H1 (cell line): ENCODE results near the gene TM4SF18. TPM values are rescaled to one million over a fixed set of nuclear protein-coding genes. Genes with fewer than 3 reads are reported as not detected.

ENCODE experiments used
- CTCF ChIA-PET: fragments of 300-600 bp; sonication (Branson Sonifier 250); formaldehyde crosslinking; loops from one replicate; lab custom pipeline; 2021; ENCODE audit not compliant: partially characterized antibody; lab: Charles Lee
- POLR2A ChIA-PET: fragments of 300-600 bp; sonication (Branson Sonifier 250); formaldehyde crosslinking; loops from one replicate; lab custom pipeline; 2021; ENCODE audit warnings: inconsistent platforms; ENCODE audit not compliant: partially characterized antibody; lab: Charles Lee
- DNase-seq, 2 experiments: peaks; one replicate each; pipeline versions ENCODE4 v3.0.0 to v3.0.0-alpha.2; 2010 to 2022; ENCODE audit warnings: low spot score in 2 of 2, low read depth in 1 of 2, mixed read lengths in 1 of 2
- FAIRE-seq: peaks from 2 replicates; lab custom pipeline; 2011; peaks lifted over from hg19 to GRCh38; lab: Jason Lieb, UNC
- H2AFZ ChIP-seq: 2 replicates; pipeline ENCODE4 v1.8.1; 2012; ENCODE audit warnings: low read length, inconsistent platforms
- H2AK5ac ChIP-seq: 2 replicates; pipeline ENCODE4 v1.6.1; 2013; ENCODE audit warnings: low read depth, low read length
- H2BK120ac ChIP-seq: replicated peaks from 2 replicates; pipeline ENCODE3; 2013; ENCODE audit warnings: low read depth, low read length, inconsistent platforms
- H2BK12ac ChIP-seq: 2 replicates; pipeline ENCODE4 v1.6.1; 2013; ENCODE audit warnings: low read depth, low read length
- H2BK15ac ChIP-seq: 2 replicates; pipeline ENCODE4 v1.6.1; 2013; ENCODE audit warnings: low read length
- H2BK20ac ChIP-seq: 2 replicates; pipeline ENCODE4 v1.6.1; 2013; ENCODE audit warnings: low read length
- H2BK5ac ChIP-seq: 2 replicates; pipeline ENCODE4 v1.6.1; 2013; ENCODE audit warnings: low read depth, low read length
- H3K14ac ChIP-seq: 2 replicates; pipeline ENCODE4 v1.6.1; 2013; ENCODE audit warnings: inconsistent platforms; ENCODE audit not compliant: insufficient read length
- H3K18ac ChIP-seq: 2 replicates; pipeline ENCODE4 v1.6.1; 2013; ENCODE audit warnings: low read length; ENCODE audit errors: extremely low read depth
- H3K23ac ChIP-seq: 2 replicates; pipeline ENCODE4 v1.6.1; 2013; ENCODE audit warnings: inconsistent platforms; ENCODE audit not compliant: insufficient read length
- H3K23me2 ChIP-seq: 2 replicates; pipeline ENCODE4 v1.6.1; 2013; ENCODE audit warnings: low read depth, low read length
- H3K27ac ChIP-seq: 2 replicates; pipeline ENCODE4 v1.6.1; 2011; ENCODE audit warnings: low read depth, low read length, inconsistent platforms
- H3K27me3 ChIP-seq, 4 experiments: replicated peaks in 1 of 4; 1 replicate in 1 of 4; 2 replicates in 3 of 4; pipeline versions ENCODE4 v1.6.1 to v1.8.1; 2011 to 2013; ENCODE audit warnings: low read length in 3 of 4, mild to moderate bottlenecking in 3 of 4, inconsistent platforms in 2 of 4, mixed read lengths in 2 of 4, moderate library complexity in 1 of 4; ENCODE audit not compliant: control insufficient read depth in 3 of 4, insufficient read depth in 3 of 4; ENCODE audit errors: extremely low read depth in 1 of 4
- H3K36me3 ChIP-seq, 4 experiments: 2 replicates each; pipeline versions ENCODE4 v1.6.1 to v1.8.1; 2011 to 2013; ENCODE audit warnings: mild to moderate bottlenecking in 4 of 4, low read length in 3 of 4, moderate library complexity in 2 of 4, control low read depth in 1 of 4, inconsistent platforms in 1 of 4; ENCODE audit not compliant: insufficient read depth in 4 of 4, control insufficient read depth in 2 of 4
- H3K4ac ChIP-seq: replicated peaks from 2 replicates; pipeline ENCODE3; 2013; ENCODE audit warnings: low read length, low read depth, mixed read lengths, inconsistent platforms; ENCODE audit not compliant: insufficient read length
- H3K4me1 ChIP-seq, 4 experiments: replicated peaks in 1 of 4; 1 replicate in 1 of 4; 2 replicates in 3 of 4; pipeline versions ENCODE4 v1.6.1 to v1.8.1; 2011 to 2013; ENCODE audit warnings: low read length in 3 of 4, inconsistent platforms in 2 of 4, mixed read lengths in 1 of 4; ENCODE audit not compliant: insufficient read depth in 4 of 4, control insufficient read depth in 3 of 4
- H3K4me2 ChIP-seq, 2 experiments: 2 replicates each; pipeline versions ENCODE4 v1.6.1 to v1.8.1; 2011 to 2013; ENCODE audit warnings: low read depth in 2 of 2, low read length in 2 of 2, control low read depth in 1 of 2, inconsistent platforms in 1 of 2, mild to moderate bottlenecking in 1 of 2; ENCODE audit not compliant: insufficient read depth in 1 of 2
- H3K4me3 ChIP-seq, 4 experiments: fragments of 200-600, 300-600 bp in 1 of 4; sonication (generic), shearing (Covaris generic), sonication (Bioruptor Twin) in 1 of 4; 2 replicates each; pipeline versions ENCODE4 v1.5.1 to v1.8.1; 2011 to 2016; ENCODE audit warnings: low read length in 4 of 4, low read depth in 3 of 4, control low read depth in 2 of 4, inconsistent platforms in 2 of 4, mild to moderate bottlenecking in 2 of 4, mixed read lengths in 1 of 4, moderate library complexity in 1 of 4; ENCODE audit not compliant: insufficient read depth in 2 of 4; ENCODE audit errors: extremely low read depth in 1 of 4
- H3K56ac ChIP-seq: replicated peaks from 2 replicates; pipeline ENCODE3; 2013; ENCODE audit warnings: low read depth, mild to moderate bottlenecking, mixed read lengths, low read length, inconsistent platforms; ENCODE audit not compliant: insufficient read length
- H3K79me1 ChIP-seq: 2 replicates; pipeline ENCODE4 v1.6.1; 2013; ENCODE audit warnings: low read depth, low read length, control low read depth
- H3K79me2 ChIP-seq, 2 experiments: 2 replicates each; pipeline versions ENCODE4 v1.6.1 to v1.8.1; 2012 to 2013; ENCODE audit warnings: low read length in 2 of 2, mild to moderate bottlenecking in 2 of 2, inconsistent platforms in 1 of 2; ENCODE audit not compliant: insufficient read depth in 2 of 2, control insufficient read depth in 1 of 2
- H3K9ac ChIP-seq, 4 experiments: replicated peaks in 1 of 4; 1 replicate in 1 of 4; 2 replicates in 3 of 4; pipeline versions ENCODE4 v1.6.1 to v1.8.1; 2011 to 2013; ENCODE audit warnings: low read depth in 3 of 4, low read length in 3 of 4, control low read depth in 2 of 4, mild to moderate bottlenecking in 2 of 4, moderate library complexity in 2 of 4, inconsistent platforms in 1 of 4; ENCODE audit errors: extremely low read depth in 1 of 4
- H3K9me3 ChIP-seq, 2 experiments: 2 replicates each; pipeline versions ENCODE4 v1.6.1 to v1.8.1; 2012 to 2013; ENCODE audit warnings: mild to moderate bottlenecking in 2 of 2, moderate library complexity in 2 of 2, control low read depth in 1 of 2, inconsistent platforms in 1 of 2, low read depth in 1 of 2, low read length in 1 of 2, mixed read lengths in 1 of 2; ENCODE audit not compliant: insufficient read depth in 2 of 2
- H4K20me1 ChIP-seq, 2 experiments: replicated peaks in 1 of 2; 2 replicates each; pipeline versions ENCODE3 to v1.8.1; 2011 to 2013; ENCODE audit warnings: inconsistent platforms in 2 of 2, low read length in 2 of 2, mild to moderate bottlenecking in 1 of 2; ENCODE audit not compliant: insufficient read depth in 2 of 2, control insufficient read depth in 1 of 2
- H4K5ac ChIP-seq: 2 replicates; pipeline ENCODE4 v1.6.1; 2013; ENCODE audit warnings: low read length, low read depth, mixed read lengths, inconsistent platforms; ENCODE audit not compliant: insufficient read length
- H4K8ac ChIP-seq: 2 replicates; pipeline ENCODE4 v1.8.0; 2013; ENCODE audit warnings: mild to moderate bottlenecking, moderate library complexity, low read length, inconsistent platforms; ENCODE audit not compliant: insufficient read depth; ENCODE audit errors: extremely low read depth
- H4K91ac ChIP-seq: replicated peaks from 2 replicates; pipeline ENCODE3; 2013; ENCODE audit warnings: low read length, mixed read lengths, inconsistent platforms; ENCODE audit not compliant: insufficient read length
- BRCA1 ChIP-seq: IDR thresholded peaks from 2 replicates; pipeline ENCODE4 v1.6.1; 2012; ENCODE audit warnings: low read depth, low read length, improper control_type of control experiment
- CBX8 ChIP-seq: fragments of 300-800, 300-1000 bp; sonication (generic); IDR thresholded peaks from 2 replicates; pipeline ENCODE4 v1.7.1; 2016; ENCODE audit warnings: low read depth, low read length, borderline replicate concordance
- POLR2A ChIP-seq, 2 experiments: IDR thresholded peaks; 1 replicate in 1 of 2; 2 replicates in 1 of 2; pipeline ENCODE4 v1.6.1; 2011; ENCODE audit warnings: low read depth in 2 of 2, low read length in 2 of 2, mild to moderate bottlenecking in 2 of 2; ENCODE audit errors: control extremely low read depth in 1 of 2
- POLR2AphosphoS5 ChIP-seq: IDR thresholded peaks from 2 replicates; pipeline ENCODE4 v1.6.1; 2011; ENCODE audit warnings: low read depth, low read length
- SP2 ChIP-seq: IDR thresholded peaks from 2 replicates; pipeline ENCODE4 v1.6.1; 2012; ENCODE audit warnings: mild to moderate bottlenecking, low read length, inconsistent platforms
- TBP ChIP-seq: IDR thresholded peaks from 2 replicates; pipeline ENCODE4 v1.6.1; 2011; ENCODE audit warnings: low read depth, low read length, improper control_type of control experiment
- TEAD4 ChIP-seq: IDR thresholded peaks from 2 replicates; pipeline ENCODE4 v1.6.1; 2012; ENCODE audit warnings: low read depth, low read length, inconsistent platforms, mixed read lengths
- USF2 ChIP-seq: IDR thresholded peaks from 2 replicates; pipeline ENCODE4 v1.6.1; 2011; ENCODE audit warnings: low read length, improper control_type of control experiment
- WGBS, 2 experiments: shearing (Covaris generic) in 1 of 2; methylation state at CpG; one replicate each; pipeline versions ENCODE4 v1.1.6 to v1.1.7; 2013 to 2015; ENCODE audit warnings: low lambda C conversion rate in 2 of 2, mixed read lengths in 2 of 2, inconsistent platforms in 1 of 2, low coverage in 1 of 2, missing lambda C conversion rate in 1 of 2; ENCODE audit not compliant: insufficient replicate concordance in 2 of 2, insufficient coverage in 1 of 2, insufficient read length in 1 of 2; ENCODE audit errors: extremely low coverage in 1 of 2, missing lambda C conversion rate in 1 of 2; 5-methylcytosine and 5-hydroxymethylcytosine counted together
- polyA plus RNA-seq, 7 experiments: library from polyadenylated mRNA; depleted of rRNA in 3 of 7; stranded (reverse) in 5 of 7; unstranded in 2 of 7; fragments of >200 nt in 5 of 7; fragments of 200-250 nt in 2 of 7; gene quantifications; 1 replicate in 5 of 7; 2 replicates in 1 of 7; 4 replicates in 1 of 7; pipeline versions ENCODE4 v1.2.1 to v1.2.3, GENCODE V29; 2011 to 2013; ENCODE audit warnings: missing spikeins in 2 of 7, mixed read lengths in 2 of 7
- total RNA-seq: library from RNA; stranded (reverse); fragmentation: NEBNext Ultra II Directional; extraction: Animal tissue kit (Norgen Biotek cat#: 25700); gene quantifications from 2 replicates; pipeline ENCODE4 v1.2.1, GENCODE V29; 2021
- TF ChIP-seq, protein P1 (sequence below): IDR thresholded peaks from 2 replicates; pipeline ENCODE4 v1.6.1; 2012; ENCODE audit warnings: low read length, inconsistent platforms

The TM4SF18 gene
- total and polyA plus RNA-seq, 2 of the 8 experiments (the other 6 are each of a cell fraction or from before 2014, with no cell fraction given) = 2.9 to 13.6 TPM

DNA sequence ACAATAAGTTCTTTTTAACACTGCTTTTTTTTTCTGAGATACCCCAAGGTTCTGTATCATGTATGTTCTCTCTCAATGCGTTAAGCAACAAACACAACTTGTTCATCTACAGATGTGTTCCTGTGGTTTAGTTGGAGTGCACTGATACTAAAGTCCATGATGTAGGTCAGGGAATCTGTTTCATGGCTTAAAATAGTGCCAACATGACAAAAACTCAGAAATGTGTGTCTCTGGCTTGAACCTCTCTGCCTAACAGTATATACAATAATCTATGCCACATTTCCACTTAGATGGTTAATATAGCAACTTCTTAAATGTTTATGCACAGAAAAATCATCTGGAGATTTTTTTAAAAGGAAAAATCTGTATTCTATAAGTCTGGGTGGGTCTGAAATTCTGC is 51.1 kb downstream of the TM4SF18 start:
- Histone ChIP-seq H3K27ac (no peak overlapping the region), H2BK20ac (no peak overlapping the region), H3K4me3 (no peak overlapping the region), H2BK12ac (no peak overlapping the region), H3K23ac (no peak overlapping the region), H3K36me3 (no peaks in the 10 kb centered on the region), H3K9ac (no peak overlapping the region), H3K9me3 (no peaks in the 10 kb centered on the region; a peak in 1 of 4 replicates), H4K8ac (no peak overlapping the region), H3K14ac (no peak overlapping the region), H2AFZ (no peak overlapping the region), H3K79me2 (no peaks in the 10 kb centered on the region), H2AK5ac (no peak overlapping the region), H3K18ac (no peak overlapping the region), H2BK15ac (no peak overlapping the region), H3K4me2 (no peak overlapping the region), H3K4me1 (no peaks in the 10 kb centered on the region), H3K23me2 (no peaks in the 10 kb centered on the region), H4K5ac (no peak overlapping the region), H4K91ac (no peak overlapping the region), H3K56ac (no peak overlapping the region), H2BK120ac (no peak overlapping the region), H3K27me3 (no peaks in the 10 kb centered on the region), H3K4ac (no peak overlapping the region), H3K79me1 (no peaks in the 10 kb centered on the region), H4K20me1 (no peaks in the 10 kb centered on the region), H2BK5ac (no peak overlapping the region)
- 86% methylated on average over 1 of the region's 1 CpG; no CpG with 5 or more reads in 1 of the 2 experiments for WGBS, 2 experiments
- FAIRE-seq (no peak), DNase-seq (no peak)
- TF ChIP-seq SP2 (no peak), CBX8 (no peak), TBP (no peak), TEAD4 (no peak), POLR2AphosphoS5 (no peak), BRCA1 (no peak), USF2 (no peak), POLR2A (IDR thresholded peaks at IDR 0.05; ENCODE audit: control extremely low read depth in 1 of 2, low read depth in 2 of 2, low read length in 2 of 2) (no peak)
- TF ChIP-seq, protein P1, sequence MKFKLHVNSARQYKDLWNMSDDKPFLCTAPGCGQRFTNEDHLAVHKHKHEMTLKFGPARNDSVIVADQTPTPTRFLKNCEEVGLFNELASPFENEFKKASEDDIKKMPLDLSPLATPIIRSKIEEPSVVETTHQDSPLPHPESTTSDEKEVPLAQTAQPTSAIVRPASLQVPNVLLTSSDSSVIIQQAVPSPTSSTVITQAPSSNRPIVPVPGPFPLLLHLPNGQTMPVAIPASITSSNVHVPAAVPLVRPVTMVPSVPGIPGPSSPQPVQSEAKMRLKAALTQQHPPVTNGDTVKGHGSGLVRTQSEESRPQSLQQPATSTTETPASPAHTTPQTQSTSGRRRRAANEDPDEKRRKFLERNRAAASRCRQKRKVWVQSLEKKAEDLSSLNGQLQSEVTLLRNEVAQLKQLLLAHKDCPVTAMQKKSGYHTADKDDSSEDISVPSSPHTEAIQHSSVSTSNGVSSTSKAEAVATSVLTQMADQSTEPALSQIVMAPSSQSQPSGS = no peak
- POLR2A ChIA-PET = interaction anchor here (1.2 kb wide), 1 partner anchor 14 kb away, joined by 3 read pairs; no protein-coding TSS in a partner anchor
- CTCF ChIA-PET = interaction anchor here (1.2 to 6.0 kb wide), 3 partner anchors 10 to 162 kb away, joined by 3 to 46 read pairs (median 28); no protein-coding TSS in a partner anchor
